Neural cell (in vitro differentiated cells): ENCODE data around the gene ZNF677. TPM values are rescaled to one million over a fixed set of nuclear protein-coding genes. Genes with fewer than 3 reads are reported as not detected.
"Not testable (repeated sequence)": the region's sequence is repeated elsewhere in the genome, so short reads cannot be mapped to it uniquely, and the experiment has no call there.

Source experiments
- H2AFZ ChIP-seq: fragments of 200-600, 300-800 bp; sonication (generic), shearing (Covaris generic); 2 replicates; pipeline ENCODE4 v1.6.0; 2014; ENCODE audit warnings: low read depth, mild to moderate bottlenecking, antibody characterized with exemption, low read length, moderate library complexity
- H3F3A ChIP-seq: fragments of 200-600 bp; shearing (Covaris generic); 2 replicates; pipeline ENCODE4 v1.6.1; 2016; ENCODE audit warnings: mild to moderate bottlenecking, moderate library complexity, mixed read lengths, antibody characterized with exemption, low read length; ENCODE audit not compliant: insufficient read depth, poor library complexity, severe bottlenecking
- H3K27ac ChIP-seq: fragments of 200-600, 300-800 bp; sonication (generic), shearing (Covaris generic); 2 replicates; pipeline ENCODE4 v1.5.1; 2014; ENCODE audit warnings: mild to moderate bottlenecking, low read length, moderate library complexity
- H3K27me3 ChIP-seq: fragments of 300-800, 200-600 bp; sonication (generic), shearing (Covaris generic); 2 replicates; pipeline ENCODE4 v1.6.0; 2014; ENCODE audit warnings: mild to moderate bottlenecking, low read depth, low read length, moderate library complexity; ENCODE audit not compliant: insufficient read depth
- H3K36me3 ChIP-seq: fragments of 300-800, 200-600 bp; sonication (generic), shearing (Covaris generic); 2 replicates; pipeline ENCODE4 v1.5.1; 2014; ENCODE audit warnings: mild to moderate bottlenecking, antibody characterized with exemption, low read length, moderate library complexity; ENCODE audit not compliant: insufficient read depth
- H3K4me2 ChIP-seq: fragments of 300-800, 200-600 bp; sonication (generic), shearing (Covaris generic); 2 replicates; pipeline ENCODE4 v1.6.0; 2014; ENCODE audit warnings: mild to moderate bottlenecking, low read length
- H3K4me3 ChIP-seq: fragments of 300-800, 200-600 bp; sonication (generic), shearing (Covaris generic); 2 replicates; pipeline ENCODE4 v1.5.1; 2014; ENCODE audit warnings: mild to moderate bottlenecking, low read length, moderate library complexity
- H3K79me2 ChIP-seq: fragments of 200-600 bp; shearing (Covaris generic); replicated peaks from 2 replicates; pipeline ENCODE4 v1.6.0; 2014; ENCODE audit warnings: mild to moderate bottlenecking, low read length, moderate library complexity; ENCODE audit not compliant: insufficient read depth
- H3K9ac ChIP-seq: fragments of 300-800, 200-600 bp; sonication (generic), shearing (Covaris generic); 2 replicates; pipeline ENCODE4 v1.6.1; 2016; ENCODE audit warnings: mild to moderate bottlenecking, low read length, mixed read lengths
- H3K9me2 ChIP-seq: fragments of 200-600 bp; shearing (Covaris generic); 2 replicates; pipeline ENCODE4 v1.6.1; 2016; ENCODE audit warnings: mild to moderate bottlenecking, low read length, mixed read lengths; ENCODE audit not compliant: insufficient read depth
- H3K9me3 ChIP-seq: fragments of 200-600, 300-800 bp; sonication (generic), shearing (Covaris generic); 2 replicates; pipeline ENCODE4 v1.6.1; 2016; ENCODE audit warnings: mild to moderate bottlenecking, mixed run types, low read length, moderate library complexity, mixed read lengths
- H4K20me1 ChIP-seq: fragments of 200-600 bp; shearing (Covaris generic); 2 replicates; pipeline ENCODE4 v1.6.1; 2016; ENCODE audit warnings: mild to moderate bottlenecking, mixed run types; ENCODE audit not compliant: insufficient read depth
- CTCF ChIP-seq: fragments of 450-650 bp; IDR thresholded peaks from 2 replicates; pipeline ENCODE4 v1.5.1; 2014; ENCODE audit warnings: antibody characterized with exemption, mild to moderate bottlenecking, moderate library complexity; ENCODE audit not compliant: poor library complexity, severe bottlenecking
- EP300 ChIP-seq: fragments of 450-650 bp; conservative IDR thresholded peaks from 2 replicates; pipeline ENCODE4 v1.6.1; 2014; ENCODE audit warnings: antibody characterized with exemption, mild to moderate bottlenecking, moderate library complexity; ENCODE audit not compliant: poor library complexity, severe bottlenecking
- EZH2 ChIP-seq: fragments of 200-600, 300-800 bp; shearing (Covaris generic), sonication (generic); IDR thresholded peaks from 2 replicates; pipeline ENCODE4 v1.6.1; 2014; ENCODE audit warnings: antibody characterized with exemption, low read length, borderline replicate concordance, mild to moderate bottlenecking; ENCODE audit not compliant: insufficient read depth, poor library complexity, severe bottlenecking
- MXI1 ChIP-seq: fragments of 450-650 bp; conservative IDR thresholded peaks from 2 replicates; pipeline ENCODE4 v1.6.1; 2014; ENCODE audit warnings: antibody characterized with exemption, mild to moderate bottlenecking; ENCODE audit not compliant: poor library complexity, severe bottlenecking
- POLR2AphosphoS5 ChIP-seq: IDR thresholded peaks from 2 replicates; pipeline ENCODE4 v1.6.1; 2012
- RAD21 ChIP-seq: fragments of 450-650 bp; conservative IDR thresholded peaks from 2 replicates; pipeline ENCODE4 v1.6.1; 2014; ENCODE audit warnings: antibody characterized with exemption, mild to moderate bottlenecking, moderate library complexity
- REST ChIP-seq: IDR thresholded peaks from 2 replicates; pipeline ENCODE4 v1.6.1; 2012; ENCODE audit warnings: borderline replicate concordance
- SMC3 ChIP-seq: fragments of 450-650 bp; conservative IDR thresholded peaks from 2 replicates; pipeline ENCODE4 v1.6.1; 2014; ENCODE audit warnings: antibody characterized with exemption, mild to moderate bottlenecking, moderate library complexity; ENCODE audit not compliant: poor library complexity
- TAF1 ChIP-seq: IDR thresholded peaks from 2 replicates; pipeline ENCODE4 v1.6.1; 2012; ENCODE audit warnings: low read depth
- polyA plus RNA-seq: library from polyadenylated mRNA; depleted of rRNA; stranded (reverse); fragments of >200 nt; gene quantifications from 2 replicates; pipeline ENCODE4 v1.2.3, GENCODE V29; 2014

ZNF677 gene
- polyA plus RNA-seq, 1 donor from 2014 or later = 35.4 TPM

GRCh38 chr19:53267623-53268022, 12.9 kb upstream of the ZNF677 start, which contains the start of gene VN1R4:
TSS of gene VN1R4 (minus strand) at chr19:53267723. CDS start at chr19:53267665, 58 bp downstream.
- H3K27ac ChIP-seq, H3K36me3 ChIP-seq, H2AFZ ChIP-seq: not testable (repeated sequence)

GRCh38 chr19:53257715-53258342, 3.2 kb upstream of the ZNF677 start, which contains the start of gene VN1R2:
TSS of gene VN1R2 (plus strand) at chr19:53258292. CDS start at chr19:53258376, 84 bp downstream.
- not testable (repeated sequence) for H3K9me2 ChIP-seq, H3K79me2 ChIP-seq, H3K27me3 ChIP-seq

More at GRCh38 chr19:53267623-53268022, 12.9 kb upstream of the ZNF677 start, which contains the start of gene VN1R4:
- H3F3A ChIP-seq, H3K4me3 ChIP-seq, H3K9me2 ChIP-seq, H3K4me2 ChIP-seq, H4K20me1 ChIP-seq, H3K27me3 ChIP-seq, H3K9me3 ChIP-seq, H3K9ac ChIP-seq, H3K79me2 ChIP-seq: not testable (repeated sequence)

GRCh38 chr19:53246498-53246897, 8.2 kb downstream of the ZNF677 start:
- Histone ChIP-seq H3K27me3 (no peaks in the 10 kb centered on the region), H3K9ac (no peak overlapping the region), H3K27ac (no peak overlapping the region), H3K9me3 (peaks cover 28% of the 10 kb centered on the region), H3F3A (no peaks in the 10 kb centered on the region), H2AFZ (no peak overlapping the region), H3K4me2 (no peak overlapping the region), H4K20me1 (no peaks in the 10 kb centered on the region), H3K36me3 (peaks cover 28% of the 10 kb centered on the region), H3K9me2 (no peaks in the 10 kb centered on the region), H3K4me3 (no peak overlapping the region), H3K79me2 (peaks cover 8% of the 10 kb centered on the region)
- TF ChIP-seq POLR2AphosphoS5 (no peak), SMC3 (no peak), EZH2 (no peak), RAD21 (no peak), MXI1 (no peak)

More at GRCh38 chr19:53257715-53258342, 3.2 kb upstream of the ZNF677 start, which contains the start of gene VN1R2:
- H2AFZ ChIP-seq, H3K9me3 ChIP-seq, H3F3A ChIP-seq, H3K4me2 ChIP-seq, H4K20me1 ChIP-seq, H3K9ac ChIP-seq, H3K36me3 ChIP-seq, H3K27ac ChIP-seq, H3K4me3 ChIP-seq: not testable (repeated sequence)

GRCh38 chr19:53237114-53237777, 17.4 kb downstream of the ZNF677 start:
- Histone ChIP-seq H3K36me3 (peaks cover 25% of the 10 kb centered on the region), H3F3A (no peaks in the 10 kb centered on the region), H3K9ac (no peak overlapping the region), H4K20me1 (no peaks in the 10 kb centered on the region), H3K4me3 (no peak overlapping the region), H2AFZ (no peak overlapping the region), H3K9me3 (peaks cover 38% of the 10 kb centered on the region), H3K79me2 (no peaks in the 10 kb centered on the region), H3K27me3 (no peaks in the 10 kb centered on the region), H3K27ac (no peak overlapping the region), H3K4me2 (no peak overlapping the region), H3K9me2 (no peaks in the 10 kb centered on the region)
- no peak for TF ChIP-seq EP300
- no peak for TF ChIP-seq EZH2
- TF ChIP-seq RAD21 = no peak
- no peak for TF ChIP-seq REST
- TF ChIP-seq TAF1 = no peak
- no peak for TF ChIP-seq POLR2AphosphoS5
- TF ChIP-seq CTCF = no peak
- no peak for TF ChIP-seq SMC3
- TF ChIP-seq MXI1 = no peak
